GM10248 (cell line): Measurements from ENCODE around the gene COMP.

Source experiments
- CTCF ChIA-PET: fragments of 300-600 bp; sonication (Branson Sonifier 250); formaldehyde crosslinking; extraction: SDS; loops from one replicate; lab custom pipeline; 2021; ENCODE audit warnings: antibody characterized with exemption; lab: Yijun Ruan, JAX
- POLR2A ChIA-PET: fragments of 350-650 bp; sonication (Branson Sonifier 250); formaldehyde crosslinking; extraction: SDS; loops from one replicate; lab custom pipeline; 2020; ENCODE audit warnings: antibody characterized with exemption; lab: Yijun Ruan, JAX
- DNase-seq: peaks from one replicate; pipeline ENCODE4 v3.0.0; 2012; ENCODE audit errors: extremely low spot score
- CTCF ChIP-seq: IDR thresholded peaks from 2 replicates; pipeline ENCODE4 v1.5.1; 2012; ENCODE audit warnings: mild to moderate bottlenecking, low read depth; ENCODE audit errors: extremely low read depth, missing control alignments, control extremely low read depth

The COMP gene

GRCh38 chr19:18759304-18759994 lies 31.7 kb downstream of the COMP start:
- DNase-seq, result no peak
- TF ChIP-seq CTCF, result no peak
- ChIA-PET POLR2A (no interaction called here), CTCF (no interaction called here)

DNA sequence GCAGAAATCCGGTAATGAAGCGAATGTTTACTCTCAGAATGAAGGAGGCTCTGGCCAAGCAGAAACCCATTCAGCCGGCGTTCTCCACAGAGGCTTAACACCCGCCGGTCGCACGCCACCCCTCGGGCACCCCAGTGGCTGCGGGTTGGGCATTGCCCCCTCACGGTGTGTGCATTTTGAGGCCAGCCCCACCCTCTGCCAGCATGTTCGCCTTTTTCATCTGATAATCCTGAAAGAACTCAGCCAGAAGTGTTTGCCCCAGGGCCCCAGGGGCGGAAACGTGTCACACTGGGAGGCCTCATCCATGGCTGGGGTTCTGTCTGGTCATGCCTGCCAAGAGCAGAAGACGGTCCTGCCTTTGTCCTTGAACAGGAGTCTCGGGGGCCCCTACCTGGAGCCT lies 34.2 kb downstream of the COMP start:
- POLR2A ChIA-PET, result interaction anchor here (0.6 kb wide), 1 partner anchor 31 kb away, joined by 4 read pairs; no protein-coding TSS in a partner anchor
- no peak for DNase-seq
- CTCF ChIA-PET, result no interaction called here
- no peak for TF ChIP-seq CTCF

- TF ChIP-seq CTCF, result no peak
- no peak for DNase-seq
- CTCF ChIA-PET, result interaction anchor here (0.9 to 1.3 kb wide), 2 partner anchors 15 to 304 kb away, joined by 3 read pairs; no protein-coding TSS in a partner anchor
- POLR2A ChIA-PET, result no interaction called here
These were observed 36.6 kb downstream of the COMP start for GRCh38 chr19:18754501-18754900.

DNA sequence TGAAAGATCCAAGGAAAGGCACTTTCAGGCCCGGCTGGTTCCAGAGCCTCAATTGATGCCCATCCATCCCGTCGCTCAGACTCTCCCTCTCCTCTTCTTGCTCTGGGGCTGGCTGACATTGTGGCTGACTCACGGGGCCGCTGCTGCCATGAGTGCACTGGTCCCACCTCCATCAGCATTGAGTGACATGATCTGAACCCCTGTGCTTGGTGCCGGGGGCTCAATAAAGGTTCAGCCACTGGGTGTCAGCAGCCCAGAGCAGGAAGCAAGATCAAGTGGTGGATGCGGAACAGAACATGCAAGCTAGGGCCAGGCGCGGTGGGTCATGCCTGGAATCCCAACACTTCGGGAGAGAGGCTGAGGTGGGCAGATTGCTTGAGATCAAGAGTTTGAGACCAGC lies 39.5 kb downstream of the COMP start:
- POLR2A ChIA-PET, result no interaction called here
- no peak for TF ChIP-seq CTCF
- DNase-seq, result no peak
- CTCF ChIA-PET, result no interaction called here

DNA sequence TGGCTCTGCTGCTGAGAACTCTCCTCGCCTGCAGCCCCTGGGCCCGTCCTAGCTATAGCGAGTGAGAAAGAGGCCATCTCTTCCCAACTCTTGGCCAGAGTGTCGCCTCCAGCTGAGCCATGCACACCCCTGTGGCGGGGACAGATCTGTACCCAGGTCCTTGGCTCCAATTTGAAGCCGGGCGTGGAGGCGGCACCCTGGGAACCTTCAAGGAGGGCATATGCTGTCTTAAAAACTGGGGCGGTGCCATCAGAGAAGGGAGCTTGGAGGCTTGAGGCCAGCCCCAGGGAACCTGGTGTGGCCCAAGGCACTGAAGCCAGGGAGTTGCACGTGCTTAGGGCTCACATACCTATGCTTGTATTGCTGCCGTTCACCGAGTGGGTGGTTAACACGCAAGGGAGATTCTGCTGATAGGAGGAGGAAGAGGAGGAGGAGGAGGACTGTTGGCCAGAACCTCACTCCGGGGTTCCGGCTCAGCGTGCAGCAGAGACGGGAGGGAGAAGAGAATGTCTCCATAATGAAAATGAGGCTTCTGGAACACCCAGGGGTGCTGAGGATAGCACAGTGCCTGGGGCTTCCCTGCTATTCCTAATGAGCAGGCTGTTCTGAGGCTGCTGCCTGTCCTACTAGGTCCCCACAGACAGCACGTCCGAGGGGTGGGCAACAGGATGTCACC lies 40.7 kb downstream of the COMP start:
- TF ChIP-seq CTCF, result no peak
- DNase-seq, result no peak
- POLR2A ChIA-PET, result no interaction called here
- CTCF ChIA-PET, result no interaction called here

DNA sequence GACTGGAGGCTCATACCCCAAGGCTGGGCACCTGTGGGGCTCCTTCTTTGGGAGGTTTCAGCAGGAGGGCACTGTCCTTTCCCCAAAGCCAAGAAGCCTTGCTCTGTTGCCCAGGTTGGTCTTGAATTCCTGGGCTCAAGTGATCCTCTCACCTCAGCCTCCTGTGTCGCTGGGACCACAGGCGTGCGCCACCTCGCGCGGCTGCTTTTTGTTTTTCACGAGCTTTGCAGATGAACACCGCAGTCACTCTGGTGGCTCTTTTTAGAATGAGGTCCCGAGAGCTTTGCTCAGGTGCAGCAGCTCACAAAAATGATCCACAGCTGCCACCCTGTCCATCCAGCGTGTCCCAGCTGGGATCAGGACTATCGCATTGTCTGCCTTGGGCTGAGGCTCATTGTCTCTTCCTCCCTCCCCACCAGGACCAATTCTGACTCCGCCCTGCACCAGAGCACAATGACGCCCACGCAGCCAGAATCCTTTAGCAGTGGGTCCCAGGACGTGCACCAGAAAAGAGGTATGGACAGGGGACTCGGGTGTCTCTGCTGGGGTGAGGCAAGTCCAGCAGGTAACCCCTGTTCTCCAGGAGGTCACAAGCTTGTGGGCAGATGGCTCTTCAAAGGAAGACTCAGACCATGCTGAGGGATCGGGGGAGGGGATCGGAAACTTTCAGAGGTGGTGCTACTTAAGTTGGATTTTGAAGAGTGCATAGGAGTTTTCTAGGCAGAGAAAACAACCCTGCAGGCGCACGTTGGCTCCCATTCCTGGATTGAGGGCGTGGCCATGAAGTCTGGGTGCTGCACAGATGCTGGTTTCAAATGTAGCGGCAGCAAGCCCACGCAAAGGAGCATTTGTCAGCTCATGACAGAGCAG lies 41.5 kb downstream of the COMP start:
- no peak for DNase-seq
- no peak for TF ChIP-seq CTCF
- CTCF ChIA-PET, result no interaction called here
- POLR2A ChIA-PET, result no interaction called here
